Measurements from ENCODE around the gene SDR42E1. TPM values are rescaled to one million over a fixed set of nuclear protein-coding genes. Genes with fewer than 3 reads are reported as not detected.

The SDR42E1 gene
- total and polyA plus RNA-seq, 2 of the 4 experiments (the other 2 are of a cell fraction): 0.44 to 0.72 TPM

- intact Hi-C loops (cut with micrococcal nuclease): no loop called here
- Histone ChIP-seq H4K5ac (ENCODE audit: low read depth, low read length) (no peak overlapping the region), H3K9me3 (ENCODE audit: control insufficient read depth, insufficient read depth, low read length) (no peaks in the 10 kb centered on the region), H3K18ac (ENCODE audit: low read depth, low read length) (no peak overlapping the region), H3K36me3 (ENCODE audit: control insufficient read depth, insufficient read depth, low read length) (no peaks in the 10 kb centered on the region), H3K4me2 (ENCODE audit: low read depth, low read length) (no peak overlapping the region), H3K27ac (ENCODE audit: insufficient read depth, low read length) (no peak overlapping the region), H3K56ac (ENCODE audit: extremely low read depth, insufficient read depth, low read length) (no peak overlapping the region), H2BK5ac (ENCODE audit: low read depth, low read length, poor library complexity, severe bottlenecking) (no peak overlapping the region), H3K4me3 (ENCODE audit: insufficient read depth, low read depth, low read length) (no peak overlapping the region), H2BK20ac (ENCODE audit: low read depth, low read length) (no peak overlapping the region), H2BK120ac (ENCODE audit: low read depth, low read length) (no peak overlapping the region), H4K8ac (ENCODE audit: low read depth in 2 of 2, low read length in 2 of 2) (no peak overlapping the region), H2BK15ac (ENCODE audit: low read depth, low read length) (no peak overlapping the region), H3K4me1 (ENCODE audit: control insufficient read depth, insufficient read depth, low read length) (no peaks in the 10 kb centered on the region), H3K9ac (ENCODE audit: low read depth, low read length) (no peak overlapping the region), H3K4ac (ENCODE audit: low read depth, low read length) (no peak overlapping the region), H3K9me1 (ENCODE audit: insufficient read depth, low read length) (no peaks in the 10 kb centered on the region), H3K23ac (ENCODE audit: low read depth, low read length) (no peak overlapping the region), H2AK5ac (ENCODE audit: low read depth, low read length) (no peak overlapping the region), H3K14ac (replicated peaks; ENCODE audit: low read depth, low read length) (no peak overlapping the region), H4K91ac (ENCODE audit: insufficient read depth, low read depth, low read length) (no peak overlapping the region), H3K27me3 (ENCODE audit: control insufficient read depth, insufficient read depth, low read length) (peaks cover 12% of the 10 kb centered on the region), H3K79me1 (ENCODE audit: low read depth in 1 of 2, low read length in 2 of 2) (no peaks in the 10 kb centered on the region), H2AFZ (replicated peaks; ENCODE audit: low read length, poor library complexity) (no peak overlapping the region), H4K20me1 (ENCODE audit: insufficient read depth, low read length) (no peaks in the 10 kb centered on the region), H2AK9ac (replicated peaks; ENCODE audit: low read depth, low read length, poor library complexity) (no peak overlapping the region)
- ChIA-PET CTCF (no interaction called here), POLR2A (ENCODE audit: unreplicated experiment) (no interaction called here)
- dilution Hi-C loops (cut with HindIII; ENCODE audit: low sequenced_read_pairs, unreplicated experiment): no loop called here
- no TSS peak for BruUV-seq (replicated peaks)
- no peak for ATAC-seq (ENCODE audit: low read depth)
- in situ Hi-C loops (cut with MboI; ENCODE audit: low sequenced_read_pairs): no loop called here
- TF ChIP-seq, protein P1, sequence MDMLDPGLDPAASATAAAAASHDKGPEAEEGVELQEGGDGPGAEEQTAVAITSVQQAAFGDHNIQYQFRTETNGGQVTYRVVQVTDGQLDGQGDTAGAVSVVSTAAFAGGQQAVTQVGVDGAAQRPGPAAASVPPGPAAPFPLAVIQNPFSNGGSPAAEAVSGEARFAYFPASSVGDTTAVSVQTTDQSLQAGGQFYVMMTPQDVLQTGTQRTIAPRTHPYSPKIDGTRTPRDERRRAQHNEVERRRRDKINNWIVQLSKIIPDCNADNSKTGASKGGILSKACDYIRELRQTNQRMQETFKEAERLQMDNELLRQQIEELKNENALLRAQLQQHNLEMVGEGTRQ (IDR thresholded peaks at IDR 0.05; ENCODE audit: low read depth, low read length): no peak
- TF ChIP-seq MAFK (IDR thresholded peaks at IDR 0.05; ENCODE audit: low read depth, low read length) (no peak), RFX5 (IDR thresholded peaks at IDR 0.05; ENCODE audit: low read depth, low read length) (no peak), FOS (IDR thresholded peaks at IDR 0.05; ENCODE audit: low read depth, low read length) (no peak), RAD21 (IDR thresholded peaks at IDR 0.05; ENCODE audit: low read length) (no peak), NFE2L2 (IDR thresholded peaks at IDR 0.05; ENCODE audit: low read depth, low read length) (no peak), POLR2A (IDR thresholded peaks at IDR 0.05; ENCODE audit: low read depth, low read length) (no peak), BHLHE40 (IDR thresholded peaks at IDR 0.05; ENCODE audit: low read depth, low read length) (no peak), MAZ (IDR thresholded peaks at IDR 0.05; ENCODE audit: borderline replicate concordance, low read depth, low read length) (no peak)
- TF ChIP-seq, protein P2, sequence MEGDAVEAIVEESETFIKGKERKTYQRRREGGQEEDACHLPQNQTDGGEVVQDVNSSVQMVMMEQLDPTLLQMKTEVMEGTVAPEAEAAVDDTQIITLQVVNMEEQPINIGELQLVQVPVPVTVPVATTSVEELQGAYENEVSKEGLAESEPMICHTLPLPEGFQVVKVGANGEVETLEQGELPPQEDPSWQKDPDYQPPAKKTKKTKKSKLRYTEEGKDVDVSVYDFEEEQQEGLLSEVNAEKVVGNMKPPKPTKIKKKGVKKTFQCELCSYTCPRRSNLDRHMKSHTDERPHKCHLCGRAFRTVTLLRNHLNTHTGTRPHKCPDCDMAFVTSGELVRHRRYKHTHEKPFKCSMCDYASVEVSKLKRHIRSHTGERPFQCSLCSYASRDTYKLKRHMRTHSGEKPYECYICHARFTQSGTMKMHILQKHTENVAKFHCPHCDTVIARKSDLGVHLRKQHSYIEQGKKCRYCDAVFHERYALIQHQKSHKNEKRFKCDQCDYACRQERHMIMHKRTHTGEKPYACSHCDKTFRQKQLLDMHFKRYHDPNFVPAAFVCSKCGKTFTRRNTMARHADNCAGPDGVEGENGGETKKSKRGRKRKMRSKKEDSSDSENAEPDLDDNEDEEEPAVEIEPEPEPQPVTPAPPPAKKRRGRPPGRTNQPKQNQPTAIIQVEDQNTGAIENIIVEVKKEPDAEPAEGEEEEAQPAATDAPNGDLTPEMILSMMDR (conservative IDR thresholded peaks at IDR 0.05; ENCODE audit: low read depth, low read length): no peak
- DNase-seq: no peak
- WGBS, 2 experiments (ENCODE audit: extremely low coverage in 2 of 2, insufficient read length in 1 of 2): 43% methylated on average over 6 of the region's 8 CpGs; no CpG with 5 or more reads in 1 of the 2 experiments
Observed at GRCh38 chr16:82019535-82019934, 8.3 kb upstream of the SDR42E1 start.
